ENCODE data around the gene ADAM15.

Gene ADAM15

DNA sequence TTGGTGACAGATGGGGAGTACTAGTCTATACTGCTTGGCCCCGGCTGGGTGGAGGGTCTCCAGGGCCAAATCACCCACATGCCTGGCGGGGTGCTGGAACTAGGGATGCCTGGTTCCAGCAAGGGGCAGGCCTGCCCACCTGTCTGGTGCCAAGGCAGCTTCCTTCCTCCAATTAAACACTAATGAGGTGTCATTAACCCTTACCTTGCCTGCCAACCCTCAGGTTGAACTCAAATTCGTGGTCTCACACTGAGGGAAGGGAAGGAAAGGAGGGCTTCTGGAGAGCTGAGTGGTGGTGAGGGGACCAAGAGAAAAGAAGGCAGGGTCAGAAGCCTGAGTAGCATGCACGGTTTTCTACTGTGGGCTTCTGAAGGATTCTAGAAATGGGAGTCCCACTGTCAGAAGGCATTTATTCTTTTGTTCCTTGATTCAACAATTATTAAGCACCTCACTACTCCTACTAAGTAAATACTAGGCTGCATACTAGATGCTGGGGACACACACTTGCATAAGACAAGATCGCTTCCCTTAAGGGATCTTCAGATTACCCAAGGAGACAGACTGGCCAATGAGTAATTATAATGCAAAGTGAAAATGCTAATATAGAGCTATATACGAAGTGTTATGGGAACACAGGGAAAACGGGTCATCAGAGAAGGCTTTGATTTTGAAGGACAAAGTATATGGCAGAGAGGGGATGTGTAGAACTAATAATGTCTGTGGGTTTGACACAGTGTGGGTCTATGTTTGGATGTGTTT is 21.6 kb downstream of the ADAM15 start:
- no peaks in the 10 kb centered on the region for H3F3A ChIP-seq (ENCODE audit: insufficient read depth, low read length)
- no peaks in the 10 kb centered on the region for H3K9me2 ChIP-seq (ENCODE audit: low read depth, low read length)
- H4K20me1 ChIP-seq (ENCODE audit: insufficient read depth, low read length): no peaks in the 10 kb centered on the region
- H2AFZ ChIP-seq (ENCODE audit: low read length): no peak overlapping the region
- H3K4me2 ChIP-seq (ENCODE audit: low read length): no peak overlapping the region
- H3K79me2 ChIP-seq (ENCODE audit: insufficient read depth, low read length): no peaks in the 10 kb centered on the region
- peaks cover 5% of the 10 kb centered on the region; the same call in 1 of the 2 replicates for H3K36me3 ChIP-seq (ENCODE audit: insufficient read depth, low read length)
- no peak overlapping the region for H3K27ac ChIP-seq (ENCODE audit: low read depth, low read length, poor library complexity, severe bottlenecking)
- no peaks in the 10 kb centered on the region for H3K9me3 ChIP-seq (ENCODE audit: low read length)
- peaks cover 22% of the 10 kb centered on the region for H3K4me1 ChIP-seq (ENCODE audit: insufficient read depth, low read length, severe bottlenecking)
- no peak overlapping the region for H3K9ac ChIP-seq (ENCODE audit: low read length)
- H3K27me3 ChIP-seq (ENCODE audit: insufficient read depth, low read length): no peaks in the 10 kb centered on the region
- H3K4me3 ChIP-seq (ENCODE audit: low read depth, low read length, poor library complexity, severe bottlenecking): no peak overlapping the region
- no peak for TF ChIP-seq EZH2 (IDR thresholded peaks at IDR 0.05; ENCODE audit: borderline replicate concordance, low read length)
- TF ChIP-seq, protein P1, sequence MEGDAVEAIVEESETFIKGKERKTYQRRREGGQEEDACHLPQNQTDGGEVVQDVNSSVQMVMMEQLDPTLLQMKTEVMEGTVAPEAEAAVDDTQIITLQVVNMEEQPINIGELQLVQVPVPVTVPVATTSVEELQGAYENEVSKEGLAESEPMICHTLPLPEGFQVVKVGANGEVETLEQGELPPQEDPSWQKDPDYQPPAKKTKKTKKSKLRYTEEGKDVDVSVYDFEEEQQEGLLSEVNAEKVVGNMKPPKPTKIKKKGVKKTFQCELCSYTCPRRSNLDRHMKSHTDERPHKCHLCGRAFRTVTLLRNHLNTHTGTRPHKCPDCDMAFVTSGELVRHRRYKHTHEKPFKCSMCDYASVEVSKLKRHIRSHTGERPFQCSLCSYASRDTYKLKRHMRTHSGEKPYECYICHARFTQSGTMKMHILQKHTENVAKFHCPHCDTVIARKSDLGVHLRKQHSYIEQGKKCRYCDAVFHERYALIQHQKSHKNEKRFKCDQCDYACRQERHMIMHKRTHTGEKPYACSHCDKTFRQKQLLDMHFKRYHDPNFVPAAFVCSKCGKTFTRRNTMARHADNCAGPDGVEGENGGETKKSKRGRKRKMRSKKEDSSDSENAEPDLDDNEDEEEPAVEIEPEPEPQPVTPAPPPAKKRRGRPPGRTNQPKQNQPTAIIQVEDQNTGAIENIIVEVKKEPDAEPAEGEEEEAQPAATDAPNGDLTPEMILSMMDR (IDR thresholded peaks at IDR 0.05; ENCODE audit: low read length): no peak

DNA sequence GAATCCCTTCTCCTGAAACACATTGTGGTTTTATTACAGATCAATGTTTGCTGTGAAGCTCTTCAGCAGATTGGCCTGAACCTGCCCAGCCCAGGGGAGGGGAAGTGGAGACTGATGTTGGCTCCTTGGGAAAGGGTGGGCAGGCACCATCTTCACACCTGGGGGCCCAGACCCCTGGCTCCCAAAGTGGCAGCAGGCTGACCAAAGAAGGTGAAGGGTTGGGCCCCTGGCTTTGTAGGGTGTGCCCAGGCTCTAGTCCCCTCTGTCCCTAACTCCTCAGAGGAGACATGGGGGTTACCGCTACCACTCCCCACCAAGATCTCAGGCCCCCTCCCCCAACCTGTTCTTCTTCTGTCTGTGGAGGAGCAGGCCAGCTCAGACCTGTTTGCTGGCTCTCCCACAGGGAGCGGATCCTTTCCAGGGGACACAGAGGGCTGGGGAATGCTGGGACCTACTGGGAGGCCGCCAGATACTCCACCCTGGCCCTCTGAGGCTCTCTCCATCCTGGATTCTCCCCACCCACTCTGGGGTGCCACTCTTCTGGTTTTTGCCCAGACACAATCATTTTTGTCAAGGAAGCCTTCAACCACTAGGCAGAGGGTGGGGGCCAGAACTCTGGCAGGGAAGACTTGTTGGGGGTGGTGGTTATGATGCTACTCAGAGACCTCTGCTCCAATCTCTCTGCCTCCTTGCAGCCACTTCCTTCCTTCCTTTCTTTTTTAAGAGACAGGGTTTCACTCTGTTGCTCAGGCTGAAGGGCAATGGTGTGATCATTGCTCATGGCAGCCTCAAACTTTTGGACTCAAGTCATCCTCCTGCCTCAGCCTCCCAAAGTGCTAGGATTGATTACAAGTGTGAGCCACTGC is 22.5 kb downstream of the ADAM15 start:
- peaks cover 22% of the 10 kb centered on the region for H3K4me1 ChIP-seq (ENCODE audit: insufficient read depth, low read length, severe bottlenecking)
- no peak overlapping the region for H3K4me3 ChIP-seq (ENCODE audit: low read depth, low read length, poor library complexity, severe bottlenecking)
- no peak overlapping the region for H3K27ac ChIP-seq (ENCODE audit: low read depth, low read length, poor library complexity, severe bottlenecking)
- TF ChIP-seq, protein P1 (IDR thresholded peaks at IDR 0.05; ENCODE audit: low read length): no peak
- no peak for TF ChIP-seq EZH2 (IDR thresholded peaks at IDR 0.05; ENCODE audit: borderline replicate concordance, low read length)
- H3F3A ChIP-seq (ENCODE audit: insufficient read depth, low read length): no peaks in the 10 kb centered on the region
- no peaks in the 10 kb centered on the region for H3K79me2 ChIP-seq (ENCODE audit: insufficient read depth, low read length)
- H3K9ac ChIP-seq (ENCODE audit: low read length): no peak overlapping the region
- H3K9me3 ChIP-seq (ENCODE audit: low read length): no peaks in the 10 kb centered on the region
- H3K9me2 ChIP-seq (ENCODE audit: low read depth, low read length): no peaks in the 10 kb centered on the region
- no peak overlapping the region for H2AFZ ChIP-seq (ENCODE audit: low read length)
- peaks cover 5% of the 10 kb centered on the region; the same call in 1 of the 2 replicates for H3K36me3 ChIP-seq (ENCODE audit: insufficient read depth, low read length)
- no peaks in the 10 kb centered on the region for H4K20me1 ChIP-seq (ENCODE audit: insufficient read depth, low read length)
- H3K27me3 ChIP-seq (ENCODE audit: insufficient read depth, low read length): no peaks in the 10 kb centered on the region
- no peak overlapping the region for H3K4me2 ChIP-seq (ENCODE audit: low read length)

DNA sequence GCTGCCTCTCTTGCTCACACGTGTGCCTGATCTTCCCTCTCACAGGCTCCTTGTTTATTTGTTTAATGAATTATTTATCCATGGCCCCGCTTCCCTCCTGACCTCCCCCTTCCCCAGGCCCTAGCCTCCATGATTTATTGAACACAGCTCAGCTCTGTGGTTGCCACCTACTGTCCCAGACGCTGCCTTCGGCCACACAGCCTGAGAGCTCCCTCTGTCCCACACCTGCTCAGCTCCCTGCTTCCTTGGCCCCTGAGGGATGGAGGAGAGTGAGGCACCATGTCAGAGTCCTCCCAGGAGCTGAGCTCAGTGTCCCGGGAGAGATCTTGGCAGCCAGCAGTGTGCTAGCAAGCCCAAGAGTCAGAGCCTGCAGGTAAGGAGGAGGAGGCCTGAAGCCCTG is 24.4 kb downstream of the ADAM15 start:
- no peak overlapping the region for H3K27ac ChIP-seq (ENCODE audit: low read depth, low read length, poor library complexity, severe bottlenecking)
- H3K4me3 ChIP-seq (ENCODE audit: low read depth, low read length, poor library complexity, severe bottlenecking): no peak overlapping the region
- H4K20me1 ChIP-seq (ENCODE audit: insufficient read depth, low read length): no peaks in the 10 kb centered on the region
- H3F3A ChIP-seq (ENCODE audit: insufficient read depth, low read length): no peaks in the 10 kb centered on the region
- H3K4me2 ChIP-seq (ENCODE audit: low read length): no peak overlapping the region
- no peak overlapping the region for H3K9ac ChIP-seq (ENCODE audit: low read length)
- H3K27me3 ChIP-seq (ENCODE audit: insufficient read depth, low read length): peaks cover 5% of the 10 kb centered on the region; the same call in 1 of the 2 replicates
- no peak for TF ChIP-seq EZH2 (IDR thresholded peaks at IDR 0.05; ENCODE audit: borderline replicate concordance, low read length)
- TF ChIP-seq, protein P1 (IDR thresholded peaks at IDR 0.05; ENCODE audit: low read length): no peak
- no peak overlapping the region for H2AFZ ChIP-seq (ENCODE audit: low read length)
- no peaks in the 10 kb centered on the region for H3K36me3 ChIP-seq (ENCODE audit: insufficient read depth, low read length)
- H3K9me2 ChIP-seq (ENCODE audit: low read depth, low read length): no peaks in the 10 kb centered on the region
- H3K9me3 ChIP-seq (ENCODE audit: low read length): no peaks in the 10 kb centered on the region
- no peaks in the 10 kb centered on the region for H3K79me2 ChIP-seq (ENCODE audit: insufficient read depth, low read length)
- peaks cover 27% of the 10 kb centered on the region for H3K4me1 ChIP-seq (ENCODE audit: insufficient read depth, low read length, severe bottlenecking)

Measured in OCI-LY1 (cell line).